ENCODE data around the gene UST.

- TF ChIP-seq CTCF (IDR thresholded peaks at IDR 0.05; ENCODE audit: low read depth, low read length, poor library complexity, severe bottlenecking), result no peak
- no peak for TF ChIP-seq EZH2phosphoT487 (IDR thresholded peaks at IDR 0.05; ENCODE audit: borderline replicate concordance, low read length)
Observed at GRCh38 chr6:148999501-148999900, 252.7 kb downstream of the UST start.
